MCF 10A (cell line): ENCODE results near the gene PACSIN2. TPM values are rescaled to one million over a fixed set of nuclear protein-coding genes. Genes with fewer than 3 reads are reported as not detected.
A peak's percentile ranks its signal among the peaks of the same experiment; 100 is the strongest.

Experiments used
- BruUV-seq: library from RNA; stranded (reverse); fragments of 400-500 nt; replicated peaks from 2 replicates; lab custom pipeline; 2021; lab: Mats Ljungman, UMichigan
- CTCF ChIA-PET: fragments of 300-600 bp; sonication (Branson Sonifier 250); formaldehyde crosslinking; extraction: SDS; loops from one replicate; lab custom pipeline; 2021; ENCODE audit warnings: antibody characterized with exemption, inconsistent platforms; lab: Yijun Ruan, JAX
- POLR2A ChIA-PET: fragments of 300-600, 350-650 bp; sonication (Branson Sonifier 250); formaldehyde crosslinking; extraction: SDS; loops from one replicate; lab custom pipeline; 2020; ENCODE audit warnings: antibody characterized with exemption, inconsistent platforms; lab: Yijun Ruan, JAX
- DNase-seq: peaks from one replicate; pipeline ENCODE4 v3.0.0-alpha.2; 2018; ENCODE audit not compliant: unreplicated experiment
- H3K27ac Mint-ChIP-seq: one replicate; pipeline ENCODE4 v1.8.0; 2022; ENCODE audit warnings: mild to moderate bottlenecking, low read depth, mixed read lengths; ENCODE audit not compliant: unreplicated experiment
- H3K27me3 Mint-ChIP-seq: one replicate; pipeline ENCODE4 v1.8.0; 2022; ENCODE audit warnings: mixed read lengths; ENCODE audit not compliant: insufficient read depth, unreplicated experiment
- H3K36me3 Mint-ChIP-seq: one replicate; pipeline ENCODE4 v1.8.0; 2022; ENCODE audit warnings: mild to moderate bottlenecking, moderate library complexity, mixed read lengths; ENCODE audit not compliant: insufficient read depth, unreplicated experiment
- H3K4me1 Mint-ChIP-seq: one replicate; pipeline ENCODE4 v1.8.0; 2022; ENCODE audit warnings: mixed read lengths; ENCODE audit not compliant: insufficient read depth, unreplicated experiment
- H3K4me3 Mint-ChIP-seq: one replicate; pipeline ENCODE4 v1.8.0; 2022; ENCODE audit warnings: mild to moderate bottlenecking, moderate library complexity, mixed read lengths; ENCODE audit not compliant: unreplicated experiment
- H3K9me3 Mint-ChIP-seq: one replicate; pipeline ENCODE4 v1.8.0; 2022; ENCODE audit warnings: mixed read lengths; ENCODE audit not compliant: unreplicated experiment
- CTCF ChIP-seq: fragments of 200-600 bp; IDR thresholded peaks from one replicate; pipeline ENCODE4 v1.8.0; 2022; ENCODE audit warnings: antibody characterized with exemption, mild to moderate bottlenecking; ENCODE audit not compliant: unreplicated experiment
- intact Hi-C: fragments of 100-400 bp; cut with micrococcal nuclease; formaldehyde crosslinking; loops from 2 replicates; pipeline ENCODE4 v1.14.1; 2022
- total RNA-seq: library from RNA; stranded (reverse); gene quantifications from 2 replicates; pipeline ENCODE4 v1.2.3, GENCODE V29; 2022

The PACSIN2 gene
- total RNA-seq, 1 experiment from 2014 or later, result 67.3 TPM

GRCh38 chr22:42857845-42858481 is 157.0 kb downstream of the PACSIN2 start:
- H3K9me3 Mint-ChIP-seq, result no peaks in the 10 kb centered on the region
- H3K4me3 Mint-ChIP-seq, result peak overlapping the region; percentile 67
- no peaks in the 10 kb centered on the region for H3K4me1 Mint-ChIP-seq
- H3K27ac Mint-ChIP-seq, result no peak overlapping the region
- intact Hi-C loops, result no loop called here
- no peaks in the 10 kb centered on the region for H3K27me3 Mint-ChIP-seq
- ChIA-PET CTCF (interaction anchor here (0.6 to 2.0 kb wide), 6 partner anchors 9 to 202 kb away, joined by 3 to 6 read pairs (median 3); no protein-coding TSS in a partner anchor), POLR2A (interaction anchor here (0.5 to 1.2 kb wide), 7 partner anchors 11 to 236 kb away, joined by 3 read pairs; no protein-coding TSS in a partner anchor)
- BruUV-seq, result TSS peak; percentile 77
- peaks cover 6% of the 10 kb centered on the region for H3K36me3 Mint-ChIP-seq
- no peak for TF ChIP-seq CTCF
- no peak for DNase-seq

- CTCF ChIA-PET, result interaction anchor here (0.6 to 2.0 kb wide), 5 partner anchors 8 to 374 kb away, joined by 3 to 4 read pairs (median 3); no protein-coding TSS in a partner anchor
- H3K4me3 Mint-ChIP-seq, result peak within 1 kb of the TSS; percentile 87
- H3K4me1 Mint-ChIP-seq, result no peaks in the 10 kb centered on the region
- peak; percentile 86 for DNase-seq
- peaks cover 6% of the 10 kb centered on the region for H3K36me3 Mint-ChIP-seq
- POLR2A ChIA-PET, result interaction anchor here (0.6 to 1.9 kb wide), 16 partner anchors 10 to 567 kb away, joined by 3 to 13 read pairs (median 3); partner anchors contain the start of genes PACSIN2 and POLDIP3
- BruUV-seq, result no TSS peak
- TF ChIP-seq CTCF, result no peak
- no peaks in the 10 kb centered on the region for H3K27me3 Mint-ChIP-seq
- intact Hi-C loops, result no loop called here
- H3K27ac Mint-ChIP-seq, result peak within 1 kb of the TSS; percentile 71
- H3K9me3 Mint-ChIP-seq, result no peaks in the 10 kb centered on the region
Observed at GRCh38 chr22:42856865-42857704, 157.9 kb downstream of the PACSIN2 start, which contains the start of gene ARFGAP3. ARFGAP3 (minus strand) TSS chr22:42857273; CDS start chr22:42857182, 91 bp downstream.

- ChIA-PET CTCF (interaction anchor here (0.6 to 1.1 kb wide), 7 partner anchors 11 to 375 kb away, joined by 3 to 4 read pairs (median 3); no protein-coding TSS in a partner anchor), POLR2A (interaction anchor here (0.6 to 1.9 kb wide), 12 partner anchors 11 to 568 kb away, joined by 3 to 13 read pairs (median 3); partner anchors contain the start of genes PACSIN2 and POLDIP3)
- H3K27me3 Mint-ChIP-seq, result no peaks in the 10 kb centered on the region
- peaks cover 6% of the 10 kb centered on the region for H3K36me3 Mint-ChIP-seq
- H3K9me3 Mint-ChIP-seq, result no peaks in the 10 kb centered on the region
- no TSS peak for BruUV-seq
- H3K4me3 Mint-ChIP-seq, result peak overlapping the region; percentile 87
- no peak for TF ChIP-seq CTCF
- DNase-seq, result no peak
- H3K27ac Mint-ChIP-seq, result peak overlapping the region; percentile 71
- H3K4me1 Mint-ChIP-seq, result no peaks in the 10 kb centered on the region
- intact Hi-C loops, result no loop called here
Observed at GRCh38 chr22:42856179-42856864, 158.6 kb downstream of the PACSIN2 start.
